HCT116 (cell line): Measurements from ENCODE around the gene FAM83G. TPM values are rescaled to one million over a fixed set of nuclear protein-coding genes. Genes with fewer than 3 reads are reported as not detected.

Experiments used
- ATAC-seq: fragments of 200-7000 bp; cut with Tn5 transposase; 2 replicates; pipeline ENCODE4 v1.9.1; 2020; ENCODE audit warnings: mild to moderate bottlenecking, moderate library complexity
- BruUV-seq: library from RNA; stranded (reverse); fragments of 400-500 nt; replicated peaks from 2 replicates; lab custom pipeline; 2021; lab: Mats Ljungman, UMichigan
- CTCF ChIA-PET: fragments of 300-600 bp; sonication (Branson Sonifier 250); formaldehyde crosslinking; loops from one replicate; lab custom pipeline; 2021; ENCODE audit warnings: antibody characterized with exemption; lab: Charles Lee
- POLR2A ChIA-PET: fragments of 300-600, 350-600 bp; sonication (Branson Sonifier 250); formaldehyde crosslinking; loops from one replicate; lab custom pipeline; 2021; ENCODE audit warnings: antibody characterized with exemption; lab: Charles Lee
- RAD21 ChIA-PET, 2 experiments: fragments of 300-600 bp; sonication (Branson Sonifier 250); formaldehyde crosslinking; loops; one replicate each; lab custom pipeline; 2023; ENCODE audit warnings: low total read pairs in 2 of 2; ENCODE audit not compliant: uncharacterized antibody in 2 of 2, unreplicated experiment in 2 of 2, low non-redundant PET in 1 of 2; lab: Charles Lee
- DNase-seq: peaks from one replicate; pipeline ENCODE4 v3.0.0-alpha.2; 2010; ENCODE audit warnings: low read depth, low spot score
- H2AFZ ChIP-seq: fragments of 200-600 bp; shearing (Covaris generic), sonication (generic); 2 replicates; pipeline ENCODE4 v1.6.1; 2017; ENCODE audit warnings: low read depth, mixed run types, mixed read lengths, antibody characterized with exemption, low read length; ENCODE audit not compliant: poor library complexity, severe bottlenecking
- H3K27ac ChIP-seq: 2 replicates; pipeline ENCODE4 v1.5.1; 2012; ENCODE audit warnings: low read depth, low read length
- H3K27me3 ChIP-seq: fragments of 200-600 bp; sonication (generic); 2 replicates; pipeline ENCODE4 v1.6.1; 2016; ENCODE audit warnings: mixed run types, low read length, mixed read lengths; ENCODE audit not compliant: insufficient read depth
- H3K36me3 ChIP-seq, 2 experiments: fragments of 200-500 bp in 1 of 2; fragments of 200-600 bp in 1 of 2; sonication (Bioruptor generic) in 1 of 2; sonication (generic) in 1 of 2; 2 replicates each; pipeline versions ENCODE4 v1.5.1 to v1.6.1; 2014 to 2016; ENCODE audit warnings: low read length in 2 of 2, inconsistent platforms in 1 of 2, mixed read lengths in 1 of 2, mixed run types in 1 of 2; ENCODE audit not compliant: insufficient read depth in 2 of 2, control insufficient read depth in 1 of 2
- H3K4me1 ChIP-seq, 2 experiments: fragments of 200-600 bp in 1 of 2; sonication (generic) in 1 of 2; 2 replicates each; pipeline versions ENCODE4 v1.5.1 to v1.6.1; 2012 to 2017; ENCODE audit warnings: low read length in 2 of 2, inconsistent platforms in 1 of 2, mild to moderate bottlenecking in 1 of 2, mixed read lengths in 1 of 2, mixed run types in 1 of 2, moderate library complexity in 1 of 2; ENCODE audit not compliant: insufficient read depth in 2 of 2, control insufficient read depth in 1 of 2
- H3K4me2 ChIP-seq: fragments of 200-600 bp; sonication (generic); 2 replicates; pipeline ENCODE4 v1.6.1; 2017; ENCODE audit warnings: mixed run types, low read length, mixed read lengths
- H3K4me3 ChIP-seq, 2 experiments: fragments of 200-600 bp in 1 of 2; sonication (generic) in 1 of 2; replicated peaks in 1 of 2; 2 replicates each; pipeline ENCODE4 v1.5.1; 2011 to 2016; ENCODE audit warnings: low read length in 2 of 2, control low read depth in 1 of 2, low read depth in 1 of 2, mild to moderate bottlenecking in 1 of 2, mixed read lengths in 1 of 2, mixed run types in 1 of 2
- H3K79me2 ChIP-seq: fragments of 200-600 bp; sonication (generic); 2 replicates; pipeline ENCODE4 v1.6.1; 2017; ENCODE audit warnings: mild to moderate bottlenecking, mixed run types, low read length, moderate library complexity, mixed read lengths; ENCODE audit not compliant: insufficient read depth
- H3K9ac ChIP-seq: fragments of 200-600 bp; sonication (generic); 2 replicates; pipeline ENCODE4 v1.6.1; 2016; ENCODE audit warnings: low read length, mixed read lengths
- H3K9me2 ChIP-seq: fragments of 200-600 bp; sonication (generic), shearing (Covaris generic); 2 replicates; pipeline ENCODE4 v1.6.1; 2017; ENCODE audit warnings: mixed run types, mild to moderate bottlenecking, moderate library complexity; ENCODE audit not compliant: insufficient read depth
- H3K9me3 ChIP-seq, 2 experiments: fragments of 200-500 bp in 1 of 2; fragments of 200-600 bp in 1 of 2; sonication (Bioruptor generic) in 1 of 2; sonication (generic) in 1 of 2; 2 replicates each; pipeline ENCODE4 v1.6.1; 2014 to 2017; ENCODE audit warnings: low read length in 2 of 2, mixed read lengths in 2 of 2, inconsistent platforms in 1 of 2, low read depth in 1 of 2, mild to moderate bottlenecking in 1 of 2, mixed run types in 1 of 2, moderate library complexity in 1 of 2; ENCODE audit not compliant: control insufficient read depth in 1 of 2, insufficient read depth in 1 of 2
- H4K20me1 ChIP-seq: fragments of 200-600 bp; sonication (generic), shearing (Covaris generic); 2 replicates; pipeline ENCODE4 v1.6.1; 2017; ENCODE audit warnings: mixed run types, mild to moderate bottlenecking, moderate library complexity; ENCODE audit not compliant: insufficient read depth
- CBX3 ChIP-seq: IDR thresholded peaks from 2 replicates; pipeline ENCODE4 v1.6.1; 2012; ENCODE audit warnings: low read depth
- CEBPB ChIP-seq: IDR thresholded peaks from 2 replicates; pipeline ENCODE4 v1.6.1; 2012; ENCODE audit warnings: low read depth
- FOSL1 ChIP-seq: IDR thresholded peaks from 2 replicates; pipeline ENCODE4 v1.6.1; 2012; ENCODE audit warnings: low read depth
- JUND ChIP-seq: IDR thresholded peaks from 2 replicates; pipeline ENCODE4 v1.6.1; 2012
- POLR2A ChIP-seq: IDR thresholded peaks from 2 replicates; pipeline ENCODE4 v1.7.0; 2011; ENCODE audit warnings: borderline replicate concordance; ENCODE audit not compliant: insufficient read depth, insufficient read length; ENCODE audit errors: extremely low read depth
- SIN3A ChIP-seq: IDR thresholded peaks from 2 replicates; pipeline ENCODE4 v1.6.1; 2012; ENCODE audit warnings: low read depth
- SP1 ChIP-seq: IDR thresholded peaks from 2 replicates; pipeline ENCODE4 v1.6.1; 2012; ENCODE audit warnings: low read depth
- TCF7L2 ChIP-seq: IDR thresholded peaks from 2 replicates; pipeline ENCODE4 v1.7.0; 2011; ENCODE audit warnings: borderline replicate concordance, inconsistent platforms; ENCODE audit not compliant: insufficient read depth, insufficient read length; ENCODE audit errors: extremely low read depth
- YY1 ChIP-seq: IDR thresholded peaks from 2 replicates; pipeline ENCODE4 v1.6.1; 2011; ENCODE audit warnings: low read length, low read depth, moderate library complexity, mild to moderate bottlenecking; ENCODE audit not compliant: insufficient replicate concordance; ENCODE audit errors: extremely low read depth
- ZNF274 ChIP-seq: fragments of 200-500 bp; sonication (Bioruptor generic); IDR thresholded peaks from 2 replicates; pipeline ENCODE4 v1.6.1; 2014; ENCODE audit warnings: mild to moderate bottlenecking, low read depth, low read length, inconsistent platforms
- intact Hi-C: fragments of 100-400 bp; cut with micrococcal nuclease; formaldehyde crosslinking; loops from 2 replicates; pipeline ENCODE4 v1.10.0; 2022
- total RNA-seq: library from RNA; stranded (reverse); gene quantifications from one replicate; pipeline ENCODE4 v1.2.1, GENCODE V29; 2021; ENCODE audit not compliant: unreplicated experiment
- TF ChIP-seq, protein P1 (sequence below): IDR thresholded peaks from 2 replicates; pipeline ENCODE4 v1.6.1; 2012
- TF ChIP-seq, protein P2 (sequence below): IDR thresholded peaks from 2 replicates; pipeline ENCODE4 v1.6.1; 2012
- TF ChIP-seq, protein P3 (sequence below): IDR thresholded peaks from 2 replicates; pipeline ENCODE4 v1.6.1; 2011; ENCODE audit warnings: mild to moderate bottlenecking, low read length, moderate library complexity; ENCODE audit not compliant: insufficient replicate concordance; ENCODE audit errors: extremely low read depth

FAM83G gene
- total RNA-seq, 1 experiment from 2014 or later, result 33.9 TPM

DNA sequence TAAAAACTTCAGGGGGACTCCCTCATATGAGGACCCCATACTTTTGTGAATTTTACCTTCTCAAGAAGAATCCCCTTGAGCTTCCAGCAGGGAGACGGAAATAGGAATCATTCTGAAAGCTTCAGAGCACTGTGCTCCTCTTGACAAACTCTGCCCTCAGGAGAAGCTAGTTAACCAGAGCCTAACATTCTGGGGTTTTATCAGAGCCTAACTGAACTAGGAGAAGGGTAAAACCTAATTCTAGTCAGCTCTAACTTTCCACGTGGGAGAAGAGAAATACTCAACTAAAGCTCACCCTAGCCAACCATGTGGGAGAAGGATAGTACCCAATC lies 65.9 kb downstream of the FAM83G start:
- RAD21 ChIA-PET, result no interaction called here
- H3K9ac ChIP-seq, result no peak overlapping the region
- H3K27ac ChIP-seq, result no peak overlapping the region

More for the DNA sequence above, 65.9 kb downstream of the FAM83G start:
- Histone ChIP-seq H3K9me3 (no peaks in the 10 kb centered on the region), H3K27me3 (0 out of 2 replicates have a peak, but pooled peaks cover 4% of the 10 kb centered on the region), H3K79me2 (no peaks in the 10 kb centered on the region), H3K4me2 (no peak overlapping the region), H3K4me3 (no peak overlapping the region), H2AFZ (no peak overlapping the region), H3K9me2 (no peaks in the 10 kb centered on the region), H3K36me3 (no peaks in the 10 kb centered on the region), H4K20me1 (no peaks in the 10 kb centered on the region), H3K4me1 (no peaks in the 10 kb centered on the region)
- no TSS peak for BruUV-seq
- DNase-seq (no peak), ATAC-seq (no peak)
- CTCF ChIA-PET, result interaction anchor here (1.4 kb wide), 1 partner anchor 23 kb away, joined by 3 read pairs; no protein-coding TSS in a partner anchor
- intact Hi-C loops, result no loop called here
- TF ChIP-seq POLR2A (no peak), CBX3 (no peak), ZNF274 (no peak), CEBPB (no peak), FOSL1 (no peak), SP1 (no peak), TCF7L2 (no peak), JUND (no peak), SIN3A (no peak), YY1 (no peak)
- TF ChIP-seq, protein P1, sequence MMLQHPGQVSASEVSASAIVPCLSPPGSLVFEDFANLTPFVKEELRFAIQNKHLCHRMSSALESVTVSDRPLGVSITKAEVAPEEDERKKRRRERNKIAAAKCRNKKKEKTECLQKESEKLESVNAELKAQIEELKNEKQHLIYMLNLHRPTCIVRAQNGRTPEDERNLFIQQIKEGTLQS, result no peak
- TF ChIP-seq, protein P2, sequence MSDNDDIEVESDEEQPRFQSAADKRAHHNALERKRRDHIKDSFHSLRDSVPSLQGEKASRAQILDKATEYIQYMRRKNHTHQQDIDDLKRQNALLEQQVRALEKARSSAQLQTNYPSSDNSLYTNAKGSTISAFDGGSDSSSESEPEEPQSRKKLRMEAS, result no peak
- TF ChIP-seq, protein P3, sequence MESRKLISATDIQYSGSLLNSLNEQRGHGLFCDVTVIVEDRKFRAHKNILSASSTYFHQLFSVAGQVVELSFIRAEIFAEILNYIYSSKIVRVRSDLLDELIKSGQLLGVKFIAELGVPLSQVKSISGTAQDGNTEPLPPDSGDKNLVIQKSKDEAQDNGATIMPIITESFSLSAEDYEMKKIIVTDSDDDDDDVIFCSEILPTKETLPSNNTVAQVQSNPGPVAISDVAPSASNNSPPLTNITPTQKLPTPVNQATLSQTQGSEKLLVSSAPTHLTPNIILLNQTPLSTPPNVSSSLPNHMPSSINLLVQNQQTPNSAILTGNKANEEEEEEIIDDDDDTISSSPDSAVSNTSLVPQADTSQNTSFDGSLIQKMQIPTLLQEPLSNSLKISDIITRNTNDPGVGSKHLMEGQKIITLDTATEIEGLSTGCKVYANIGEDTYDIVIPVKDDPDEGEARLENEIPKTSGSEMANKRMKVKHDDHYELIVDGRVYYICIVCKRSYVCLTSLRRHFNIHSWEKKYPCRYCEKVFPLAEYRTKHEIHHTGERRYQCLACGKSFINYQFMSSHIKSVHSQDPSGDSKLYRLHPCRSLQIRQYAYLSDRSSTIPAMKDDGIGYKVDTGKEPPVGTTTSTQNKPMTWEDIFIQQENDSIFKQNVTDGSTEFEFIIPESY, result no peak
- POLR2A ChIA-PET, result no interaction called here
